H1 (cell line): ENCODE results near the gene HILPDA. TPM values are rescaled to one million over a fixed set of nuclear protein-coding genes. Genes with fewer than 3 reads are reported as not detected.
"Not testable (repeated sequence)": the region's sequence is repeated elsewhere in the genome, so short reads cannot be mapped to it uniquely, and the experiment has no call there.

Source experiments
- CTCF ChIA-PET: fragments of 300-600 bp; sonication (Branson Sonifier 250); formaldehyde crosslinking; loops from one replicate; lab custom pipeline; 2021; ENCODE audit not compliant: partially characterized antibody; lab: Charles Lee
- POLR2A ChIA-PET: fragments of 300-600 bp; sonication (Branson Sonifier 250); formaldehyde crosslinking; loops from one replicate; lab custom pipeline; 2021; ENCODE audit warnings: inconsistent platforms; ENCODE audit not compliant: partially characterized antibody; lab: Charles Lee
- DNase-seq, 2 experiments: peaks; one replicate each; pipeline versions ENCODE4 v3.0.0 to v3.0.0-alpha.2; 2010 to 2022; ENCODE audit warnings: low spot score in 2 of 2, low read depth in 1 of 2, mixed read lengths in 1 of 2
- FAIRE-seq: peaks from 2 replicates; lab custom pipeline; 2011; peaks lifted over from hg19 to GRCh38; lab: Jason Lieb, UNC
- H2AFZ ChIP-seq: 2 replicates; pipeline ENCODE4 v1.8.1; 2012; ENCODE audit warnings: low read length, inconsistent platforms
- H2AK5ac ChIP-seq: 2 replicates; pipeline ENCODE4 v1.6.1; 2013; ENCODE audit warnings: low read depth, low read length
- H2BK120ac ChIP-seq: replicated peaks from 2 replicates; pipeline ENCODE3; 2013; ENCODE audit warnings: low read depth, low read length, inconsistent platforms
- H2BK12ac ChIP-seq: 2 replicates; pipeline ENCODE4 v1.6.1; 2013; ENCODE audit warnings: low read depth, low read length
- H2BK15ac ChIP-seq: 2 replicates; pipeline ENCODE4 v1.6.1; 2013; ENCODE audit warnings: low read length
- H2BK20ac ChIP-seq: 2 replicates; pipeline ENCODE4 v1.6.1; 2013; ENCODE audit warnings: low read length
- H2BK5ac ChIP-seq: 2 replicates; pipeline ENCODE4 v1.6.1; 2013; ENCODE audit warnings: low read depth, low read length
- H3K14ac ChIP-seq: 2 replicates; pipeline ENCODE4 v1.6.1; 2013; ENCODE audit warnings: inconsistent platforms; ENCODE audit not compliant: insufficient read length
- H3K18ac ChIP-seq: 2 replicates; pipeline ENCODE4 v1.6.1; 2013; ENCODE audit warnings: low read length; ENCODE audit errors: extremely low read depth
- H3K23ac ChIP-seq: 2 replicates; pipeline ENCODE4 v1.6.1; 2013; ENCODE audit warnings: inconsistent platforms; ENCODE audit not compliant: insufficient read length
- H3K23me2 ChIP-seq: 2 replicates; pipeline ENCODE4 v1.6.1; 2013; ENCODE audit warnings: low read depth, low read length
- H3K27ac ChIP-seq: 2 replicates; pipeline ENCODE4 v1.6.1; 2011; ENCODE audit warnings: low read depth, low read length, inconsistent platforms
- H3K27me3 ChIP-seq, 4 experiments: replicated peaks in 1 of 4; 1 replicate in 1 of 4; 2 replicates in 3 of 4; pipeline versions ENCODE4 v1.6.1 to v1.8.1; 2011 to 2013; ENCODE audit warnings: low read length in 3 of 4, mild to moderate bottlenecking in 3 of 4, inconsistent platforms in 2 of 4, mixed read lengths in 2 of 4, moderate library complexity in 1 of 4; ENCODE audit not compliant: control insufficient read depth in 3 of 4, insufficient read depth in 3 of 4; ENCODE audit errors: extremely low read depth in 1 of 4
- H3K36me3 ChIP-seq, 4 experiments: 2 replicates each; pipeline versions ENCODE4 v1.6.1 to v1.8.1; 2011 to 2013; ENCODE audit warnings: mild to moderate bottlenecking in 4 of 4, low read length in 3 of 4, moderate library complexity in 2 of 4, control low read depth in 1 of 4, inconsistent platforms in 1 of 4; ENCODE audit not compliant: insufficient read depth in 4 of 4, control insufficient read depth in 2 of 4
- H3K4ac ChIP-seq: replicated peaks from 2 replicates; pipeline ENCODE3; 2013; ENCODE audit warnings: low read length, low read depth, mixed read lengths, inconsistent platforms; ENCODE audit not compliant: insufficient read length
- H3K4me1 ChIP-seq, 4 experiments: replicated peaks in 1 of 4; 1 replicate in 1 of 4; 2 replicates in 3 of 4; pipeline versions ENCODE4 v1.6.1 to v1.8.1; 2011 to 2013; ENCODE audit warnings: low read length in 3 of 4, inconsistent platforms in 2 of 4, mixed read lengths in 1 of 4; ENCODE audit not compliant: insufficient read depth in 4 of 4, control insufficient read depth in 3 of 4
- H3K4me2 ChIP-seq, 2 experiments: 2 replicates each; pipeline versions ENCODE4 v1.6.1 to v1.8.1; 2011 to 2013; ENCODE audit warnings: low read depth in 2 of 2, low read length in 2 of 2, control low read depth in 1 of 2, inconsistent platforms in 1 of 2, mild to moderate bottlenecking in 1 of 2; ENCODE audit not compliant: insufficient read depth in 1 of 2
- H3K4me3 ChIP-seq, 4 experiments: fragments of 200-600, 300-600 bp in 1 of 4; sonication (generic), shearing (Covaris generic), sonication (Bioruptor Twin) in 1 of 4; 2 replicates each; pipeline versions ENCODE4 v1.5.1 to v1.8.1; 2011 to 2016; ENCODE audit warnings: low read length in 4 of 4, low read depth in 3 of 4, control low read depth in 2 of 4, inconsistent platforms in 2 of 4, mild to moderate bottlenecking in 2 of 4, mixed read lengths in 1 of 4, moderate library complexity in 1 of 4; ENCODE audit not compliant: insufficient read depth in 2 of 4; ENCODE audit errors: extremely low read depth in 1 of 4
- H3K56ac ChIP-seq: replicated peaks from 2 replicates; pipeline ENCODE3; 2013; ENCODE audit warnings: low read depth, mild to moderate bottlenecking, mixed read lengths, low read length, inconsistent platforms; ENCODE audit not compliant: insufficient read length
- H3K79me1 ChIP-seq: 2 replicates; pipeline ENCODE4 v1.6.1; 2013; ENCODE audit warnings: low read depth, low read length, control low read depth
- H3K79me2 ChIP-seq, 2 experiments: 2 replicates each; pipeline versions ENCODE4 v1.6.1 to v1.8.1; 2012 to 2013; ENCODE audit warnings: low read length in 2 of 2, mild to moderate bottlenecking in 2 of 2, inconsistent platforms in 1 of 2; ENCODE audit not compliant: insufficient read depth in 2 of 2, control insufficient read depth in 1 of 2
- H3K9ac ChIP-seq, 4 experiments: replicated peaks in 1 of 4; 1 replicate in 1 of 4; 2 replicates in 3 of 4; pipeline versions ENCODE4 v1.6.1 to v1.8.1; 2011 to 2013; ENCODE audit warnings: low read depth in 3 of 4, low read length in 3 of 4, control low read depth in 2 of 4, mild to moderate bottlenecking in 2 of 4, moderate library complexity in 2 of 4, inconsistent platforms in 1 of 4; ENCODE audit errors: extremely low read depth in 1 of 4
- H3K9me3 ChIP-seq, 2 experiments: 2 replicates each; pipeline versions ENCODE4 v1.6.1 to v1.8.1; 2012 to 2013; ENCODE audit warnings: mild to moderate bottlenecking in 2 of 2, moderate library complexity in 2 of 2, control low read depth in 1 of 2, inconsistent platforms in 1 of 2, low read depth in 1 of 2, low read length in 1 of 2, mixed read lengths in 1 of 2; ENCODE audit not compliant: insufficient read depth in 2 of 2
- H4K20me1 ChIP-seq, 2 experiments: replicated peaks in 1 of 2; 2 replicates each; pipeline versions ENCODE3 to v1.8.1; 2011 to 2013; ENCODE audit warnings: inconsistent platforms in 2 of 2, low read length in 2 of 2, mild to moderate bottlenecking in 1 of 2; ENCODE audit not compliant: insufficient read depth in 2 of 2, control insufficient read depth in 1 of 2
- H4K5ac ChIP-seq: 2 replicates; pipeline ENCODE4 v1.6.1; 2013; ENCODE audit warnings: low read length, low read depth, mixed read lengths, inconsistent platforms; ENCODE audit not compliant: insufficient read length
- H4K8ac ChIP-seq: 2 replicates; pipeline ENCODE4 v1.8.0; 2013; ENCODE audit warnings: mild to moderate bottlenecking, moderate library complexity, low read length, inconsistent platforms; ENCODE audit not compliant: insufficient read depth; ENCODE audit errors: extremely low read depth
- H4K91ac ChIP-seq: replicated peaks from 2 replicates; pipeline ENCODE3; 2013; ENCODE audit warnings: low read length, mixed read lengths, inconsistent platforms; ENCODE audit not compliant: insufficient read length
- WGBS, 2 experiments: shearing (Covaris generic) in 1 of 2; methylation state at CpG; one replicate each; pipeline versions ENCODE4 v1.1.6 to v1.1.7; 2013 to 2015; ENCODE audit warnings: low lambda C conversion rate in 2 of 2, mixed read lengths in 2 of 2, inconsistent platforms in 1 of 2, low coverage in 1 of 2, missing lambda C conversion rate in 1 of 2; ENCODE audit not compliant: insufficient replicate concordance in 2 of 2, insufficient coverage in 1 of 2, insufficient read length in 1 of 2; ENCODE audit errors: extremely low coverage in 1 of 2, missing lambda C conversion rate in 1 of 2; 5-methylcytosine and 5-hydroxymethylcytosine counted together
- polyA plus RNA-seq, 7 experiments: library from polyadenylated mRNA; depleted of rRNA in 3 of 7; stranded (reverse) in 5 of 7; unstranded in 2 of 7; fragments of >200 nt in 5 of 7; fragments of 200-250 nt in 2 of 7; gene quantifications; 1 replicate in 5 of 7; 2 replicates in 1 of 7; 4 replicates in 1 of 7; pipeline versions ENCODE4 v1.2.1 to v1.2.3, GENCODE V29; 2011 to 2013; ENCODE audit warnings: missing spikeins in 2 of 7, mixed read lengths in 2 of 7
- total RNA-seq: library from RNA; stranded (reverse); fragmentation: NEBNext Ultra II Directional; extraction: Animal tissue kit (Norgen Biotek cat#: 25700); gene quantifications from 2 replicates; pipeline ENCODE4 v1.2.1, GENCODE V29; 2021

HILPDA gene
- total and polyA plus RNA-seq, 2 of the 8 experiments (the other 6 are each of a cell fraction or from before 2014, with no cell fraction given), result 35.6 to 80.0 TPM

DNA sequence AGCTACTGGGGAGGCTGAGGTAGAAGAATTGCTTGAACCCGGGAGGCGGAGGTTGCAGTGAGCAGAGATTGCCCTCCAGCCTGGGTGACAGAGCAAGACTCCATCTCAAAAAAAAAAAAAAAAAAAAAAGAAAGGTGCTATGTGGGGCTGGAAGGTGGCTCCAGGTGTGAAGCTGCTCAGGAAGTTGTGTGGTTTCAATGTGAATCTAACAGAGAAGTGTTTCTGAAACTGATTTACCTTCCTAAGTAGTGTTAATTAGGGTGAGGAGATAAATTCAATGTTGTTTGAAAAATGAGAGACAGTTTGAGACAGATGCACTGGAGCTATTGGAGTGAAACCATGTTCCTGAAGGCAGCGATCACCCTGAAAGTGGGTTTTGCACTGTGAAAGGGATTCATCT lies 51.1 kb downstream of the HILPDA start:
- H3K56ac ChIP-seq, H2BK15ac ChIP-seq, FAIRE-seq, H3K14ac ChIP-seq, H3K18ac ChIP-seq, H3K9me3 ChIP-seq, DNase-seq, H3K36me3 ChIP-seq, H4K20me1 ChIP-seq, CTCF ChIA-PET, H2BK5ac ChIP-seq, H3K79me2 ChIP-seq, H3K4me1 ChIP-seq, H4K91ac ChIP-seq, H2BK20ac ChIP-seq, H2BK12ac ChIP-seq, H2AFZ ChIP-seq, H3K4ac ChIP-seq, H3K4me3 ChIP-seq, H2AK5ac ChIP-seq, H3K79me1 ChIP-seq, H3K27ac ChIP-seq, H3K23ac ChIP-seq, H3K4me2 ChIP-seq, H3K27me3 ChIP-seq, H4K8ac ChIP-seq, H4K5ac ChIP-seq, H3K23me2 ChIP-seq, H2BK120ac ChIP-seq, H3K9ac ChIP-seq: not testable (repeated sequence)
- POLR2A ChIA-PET, result interaction anchor here (0.6 to 0.7 kb wide), 3 partner anchors 9 to 630 kb away, joined by 3 to 5 read pairs (median 3); no protein-coding TSS in a partner anchor
- 97% methylated on average over 3 of the region's 3 CpGs; no CpG with 5 or more reads in 1 of the 2 experiments for WGBS, 2 experiments

DNA sequence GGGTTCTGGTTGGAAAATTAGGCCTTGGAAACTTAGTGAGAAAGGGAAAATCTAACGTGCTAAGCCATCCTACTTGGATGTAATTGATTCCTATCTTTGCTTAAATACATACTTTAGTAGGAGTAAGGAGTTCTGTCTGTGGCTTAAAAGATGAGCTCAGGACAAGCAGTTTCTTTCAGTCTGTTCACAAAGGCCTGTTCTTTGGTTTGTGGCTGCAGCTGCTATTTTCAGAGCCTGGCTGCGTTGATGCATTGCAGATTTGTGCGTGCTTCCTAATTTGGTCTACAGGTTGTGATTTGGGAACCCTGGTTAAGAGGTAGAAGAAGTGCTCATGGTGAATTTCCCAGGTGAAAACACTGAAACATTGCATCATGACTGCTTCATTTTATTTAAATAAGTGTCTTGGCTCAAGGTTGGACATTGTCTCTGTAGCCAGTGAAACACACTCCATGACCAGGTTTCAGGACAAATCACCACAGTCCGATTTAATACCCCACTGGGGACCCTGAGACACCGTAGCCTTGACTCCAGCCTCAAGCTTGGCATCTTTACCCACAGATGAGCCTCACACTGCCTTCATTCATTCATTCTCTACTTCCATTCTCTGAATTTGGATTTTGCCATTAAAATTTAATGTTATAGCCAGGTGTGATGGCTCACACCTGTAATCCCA lies 51.8 kb downstream of the HILPDA start:
- H3K36me3 ChIP-seq, H2BK20ac ChIP-seq, H3K9me3 ChIP-seq, H3K14ac ChIP-seq, H3K4me1 ChIP-seq, H3K23me2 ChIP-seq, H2BK15ac ChIP-seq, H4K20me1 ChIP-seq, H3K79me2 ChIP-seq, H2BK120ac ChIP-seq, FAIRE-seq, CTCF ChIA-PET, H3K27ac ChIP-seq, H3K56ac ChIP-seq, H2AFZ ChIP-seq, H3K4ac ChIP-seq, DNase-seq, H2BK12ac ChIP-seq, H3K23ac ChIP-seq, H3K27me3 ChIP-seq, H2AK5ac ChIP-seq, H4K8ac ChIP-seq, H3K18ac ChIP-seq, H3K4me2 ChIP-seq, H3K4me3 ChIP-seq, H3K9ac ChIP-seq, H4K5ac ChIP-seq, H4K91ac ChIP-seq, H2BK5ac ChIP-seq, H3K79me1 ChIP-seq: not testable (repeated sequence)
- WGBS, 2 experiments, result 91% methylated on average over 5 of the region's 5 CpGs; no CpG with 5 or more reads in 1 of the 2 experiments
- POLR2A ChIA-PET, result interaction anchor here (0.7 kb wide), 1 partner anchor 12 kb away, joined by 3 read pairs; no protein-coding TSS in a partner anchor
